HUDEP-2 (cell line): ENCODE results near the gene RRAGD.
"Not testable (repeated sequence)": the region's sequence is repeated elsewhere in the genome, so short reads cannot be mapped to it uniquely, and the experiment has no call there.

Source experiments
- DNase-seq, 76 experiments: peaks; one replicate each; lab custom pipeline; 2025; ENCODE audit not compliant: unreplicated experiment in 76 of 76; lab: John Stamatoyannopoulos, UW

The RRAGD gene

DNA sequence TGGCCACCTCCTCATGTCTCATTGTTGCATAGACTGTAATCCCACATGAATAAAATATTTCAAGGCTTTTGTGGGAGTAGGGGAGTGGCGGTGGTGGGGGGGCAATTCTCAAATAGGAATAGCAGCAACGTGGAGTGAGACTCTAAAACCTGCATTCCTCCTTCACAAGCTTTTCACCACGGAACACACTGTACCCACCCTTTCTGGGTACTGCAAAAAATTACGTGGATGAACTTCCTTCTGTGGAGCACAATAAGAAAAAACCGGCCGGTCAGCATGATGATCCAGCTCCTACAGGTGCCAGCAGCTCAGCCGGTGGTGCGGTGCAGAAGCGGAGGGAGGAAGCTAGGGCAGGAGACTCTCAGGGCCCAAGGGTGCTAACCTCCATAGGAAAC, 930 bp upstream of the RRAGD start:
- DNase-seq: no peak

DNA sequence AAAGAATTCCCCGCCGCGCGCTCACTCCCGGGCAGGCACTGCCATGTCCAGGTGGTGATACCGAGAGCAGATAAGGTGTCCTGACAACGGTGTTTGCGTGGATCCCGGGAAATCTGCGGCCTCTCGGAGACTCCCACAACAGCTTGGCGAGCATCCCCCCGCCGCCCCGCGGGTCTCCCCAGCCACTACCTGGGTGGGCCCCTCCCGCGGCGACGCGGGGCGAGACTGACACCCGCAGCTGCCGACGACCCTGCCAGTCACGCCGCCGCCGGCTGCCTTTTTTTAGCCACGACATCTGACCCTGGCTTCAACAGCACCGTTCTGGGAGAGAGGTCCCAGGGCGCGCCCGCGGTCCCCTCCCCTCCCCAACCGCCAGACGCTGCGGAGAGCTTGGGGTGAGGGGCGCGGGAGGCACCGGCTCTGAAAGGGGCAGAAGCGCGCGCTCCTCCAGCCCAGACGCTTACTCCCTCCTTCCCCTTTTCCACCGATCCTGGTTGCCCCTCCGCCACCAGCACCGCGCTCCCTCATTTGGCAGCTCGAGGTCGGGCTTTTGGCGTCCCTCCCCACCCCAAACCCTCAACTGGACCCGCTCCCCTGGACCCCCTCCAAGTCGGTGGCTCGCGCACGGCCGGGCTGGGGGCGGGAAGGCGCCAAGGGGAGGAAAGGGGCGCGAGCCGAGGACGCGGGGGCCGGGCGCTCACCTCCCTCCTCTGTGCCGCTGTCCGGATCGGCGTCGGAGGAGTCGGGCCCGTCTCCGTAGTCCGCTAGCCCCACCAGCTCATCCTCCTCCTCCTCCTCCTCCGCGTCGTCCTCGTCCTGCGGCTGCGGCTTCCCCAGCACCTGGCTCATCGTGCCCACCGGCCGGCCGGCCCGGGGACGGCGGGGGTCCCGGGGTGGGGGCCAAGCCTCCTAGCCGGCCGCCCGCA, 665 bp downstream of the RRAGD start:
- peak in 3 of 76 experiments; percentile 6 to 16 (median 12) for DNase-seq

DNA sequence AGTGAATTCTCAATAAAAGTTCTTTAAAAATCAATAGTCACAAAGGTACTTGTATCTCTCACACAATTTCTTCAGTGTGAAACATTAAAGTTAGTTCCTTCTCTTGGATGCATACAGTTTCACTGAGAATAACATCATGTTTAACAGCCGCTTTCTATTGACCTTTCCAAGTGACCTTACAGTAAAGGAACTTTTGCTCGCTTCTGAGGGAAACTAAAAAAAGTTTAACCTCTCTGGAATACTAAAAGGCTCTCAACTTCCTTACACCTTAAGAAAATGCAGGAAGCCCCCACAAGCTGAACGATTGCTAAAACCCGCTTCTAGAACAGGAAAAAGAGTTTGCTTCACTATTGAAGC, 1.3 kb downstream of the RRAGD start:
- DNase-seq: no peak

DNA sequence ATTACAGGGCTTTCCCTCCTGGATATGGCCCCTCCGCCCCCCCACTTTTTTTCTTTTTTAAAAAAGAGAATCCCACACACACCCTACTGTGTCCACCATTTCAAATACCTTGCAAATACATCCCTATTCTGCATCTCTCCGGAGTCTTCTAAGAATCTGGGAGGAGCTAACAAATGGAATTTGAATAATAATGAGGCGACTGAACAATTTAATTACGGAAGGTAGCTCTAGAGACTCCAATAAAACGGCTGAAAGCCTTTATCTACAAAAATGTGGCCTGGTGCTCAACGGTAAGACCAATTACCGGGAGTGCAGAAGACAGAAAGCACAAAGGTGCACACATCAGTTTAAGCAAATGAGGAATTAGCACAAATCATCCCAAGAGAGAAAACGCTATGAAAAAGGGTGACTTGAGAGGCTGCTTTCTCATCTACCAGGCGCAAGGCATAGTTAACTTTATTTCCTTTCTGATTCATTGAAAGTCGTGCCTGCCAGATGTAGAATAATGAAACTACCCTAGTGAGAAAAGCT, 1.8 kb downstream of the RRAGD start:
- no peak for DNase-seq

DNA sequence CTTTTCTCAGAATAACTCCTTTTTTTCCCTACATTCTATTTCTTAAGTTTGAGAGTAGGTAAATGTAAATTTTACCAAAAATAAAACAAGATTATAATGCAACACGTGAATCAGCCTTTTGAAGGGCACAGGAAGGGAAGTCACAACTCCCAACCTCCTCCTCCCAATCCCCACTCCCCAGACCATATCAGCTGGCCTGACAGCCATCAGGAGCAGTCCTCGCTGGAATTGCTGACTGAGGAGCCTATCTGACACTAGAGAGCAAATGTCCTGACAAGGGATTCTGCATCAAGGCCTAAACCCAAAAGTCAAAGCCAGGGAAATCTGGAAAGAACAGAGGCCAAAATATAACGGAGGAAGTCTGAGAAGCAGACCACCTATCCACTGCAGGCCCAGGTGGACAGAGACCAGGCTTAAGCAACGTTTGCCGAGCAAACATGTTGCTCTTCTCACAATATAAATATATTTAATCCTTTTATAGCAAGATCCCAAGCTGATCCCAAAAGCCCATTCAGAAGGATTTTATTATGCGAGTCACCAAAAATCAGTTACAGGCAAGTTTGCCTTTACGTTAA, 2.5 kb downstream of the RRAGD start:
- no peak for DNase-seq

DNA sequence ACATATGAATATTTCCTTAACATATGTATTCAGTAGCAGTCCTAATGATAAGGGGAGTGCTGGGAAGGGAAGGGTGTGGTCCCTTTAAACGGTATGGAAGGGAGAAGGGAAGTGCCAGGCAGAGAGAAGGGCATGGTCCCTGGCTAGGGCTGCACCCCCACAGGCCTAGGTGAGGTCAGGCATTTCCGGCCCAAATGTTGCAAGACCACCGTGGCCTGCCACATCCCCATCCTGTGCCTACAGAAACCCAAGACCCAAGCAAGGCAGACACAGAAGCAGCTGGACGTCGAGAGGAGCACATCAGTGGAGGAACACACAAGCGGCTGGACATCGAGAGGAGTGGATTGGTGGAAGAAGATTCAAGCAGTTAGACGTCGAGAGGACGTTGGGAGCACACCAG, 5.9 kb downstream of the RRAGD start:
- DNase-seq: no peak

DNA sequence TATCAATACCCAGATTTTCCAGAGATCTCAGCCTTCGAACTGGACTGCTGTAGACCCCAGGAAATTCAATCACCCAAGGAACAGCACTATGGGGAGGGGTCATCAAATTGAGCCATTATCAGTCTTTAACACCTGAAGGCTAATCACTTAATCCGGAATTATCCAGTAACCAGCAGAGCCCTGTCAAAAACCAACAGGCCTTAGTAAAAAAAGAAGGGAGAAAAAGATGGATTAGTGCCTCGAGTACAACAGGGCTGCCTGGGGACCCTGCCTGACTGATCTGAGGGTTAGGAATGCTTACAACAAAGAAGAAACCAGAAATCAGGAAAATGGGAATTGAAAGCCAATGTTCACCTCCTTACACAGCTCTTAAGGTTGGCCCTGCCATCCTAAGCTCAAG, 7.6 kb downstream of the RRAGD start:
- DNase-seq: no peak

DNA sequence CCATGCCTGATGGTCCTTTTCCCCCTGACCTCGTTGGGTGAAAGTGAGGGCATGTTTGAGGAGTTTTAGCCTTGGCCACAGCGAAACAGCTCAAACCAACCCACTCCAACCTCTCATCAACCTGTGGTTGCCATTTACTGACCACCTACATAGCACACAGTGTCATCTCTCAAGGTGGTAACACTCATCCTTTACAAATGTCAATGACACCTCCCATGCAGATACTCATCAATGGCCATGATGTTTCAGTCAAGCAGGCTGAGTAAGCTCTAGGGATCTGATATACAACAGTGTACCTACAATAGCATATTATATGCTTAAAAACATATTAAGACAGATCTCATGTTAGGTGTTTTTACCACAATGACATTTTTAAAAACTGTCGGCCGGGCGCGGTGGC, 9.3 kb downstream of the RRAGD start:
- DNase-seq: no peak

DNA sequence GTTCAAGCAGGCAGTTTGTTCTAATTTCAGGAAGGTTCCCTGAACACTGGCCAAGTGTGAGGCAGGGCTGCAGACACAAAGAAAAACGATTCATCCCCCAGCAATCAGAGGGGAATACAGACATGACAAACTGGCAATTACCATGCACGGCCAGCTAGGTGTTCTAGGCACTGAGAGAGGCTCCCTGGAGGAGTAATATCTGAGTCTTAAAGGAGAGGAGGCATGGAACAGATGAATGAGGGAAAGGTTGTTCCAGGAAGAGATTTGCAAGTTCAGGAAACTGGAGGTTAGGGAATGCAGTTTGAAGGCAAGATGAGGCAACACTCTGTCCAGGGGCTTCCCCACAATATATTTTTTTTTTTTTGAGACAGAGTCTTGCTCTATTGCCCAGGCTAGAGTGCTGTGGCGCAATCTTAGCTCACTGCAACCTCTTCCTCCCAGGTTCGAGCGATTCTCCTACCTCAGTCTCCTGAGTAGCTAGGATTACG, 11.1 kb downstream of the RRAGD start:
- no peak for DNase-seq

DNA sequence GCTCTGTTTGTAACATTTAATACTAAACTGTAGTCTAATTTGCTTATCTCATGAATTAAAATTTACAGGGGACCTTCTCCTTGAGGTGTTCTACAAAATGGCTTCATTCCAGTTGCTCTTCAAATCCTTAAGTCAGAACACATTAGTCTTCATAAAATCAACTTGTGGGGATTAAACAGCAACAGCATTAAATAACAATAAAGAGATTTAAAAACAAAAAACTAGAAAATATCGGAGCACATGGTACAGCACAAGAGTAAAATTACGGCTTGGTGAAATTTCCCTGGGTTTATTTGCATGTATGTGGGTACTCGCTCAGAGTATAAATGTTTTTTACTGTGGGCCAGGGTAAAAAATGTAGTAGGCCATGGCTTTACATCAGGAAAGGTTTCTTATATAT, 12.0 kb downstream of the RRAGD start:
- DNase-seq: no peak

DNA sequence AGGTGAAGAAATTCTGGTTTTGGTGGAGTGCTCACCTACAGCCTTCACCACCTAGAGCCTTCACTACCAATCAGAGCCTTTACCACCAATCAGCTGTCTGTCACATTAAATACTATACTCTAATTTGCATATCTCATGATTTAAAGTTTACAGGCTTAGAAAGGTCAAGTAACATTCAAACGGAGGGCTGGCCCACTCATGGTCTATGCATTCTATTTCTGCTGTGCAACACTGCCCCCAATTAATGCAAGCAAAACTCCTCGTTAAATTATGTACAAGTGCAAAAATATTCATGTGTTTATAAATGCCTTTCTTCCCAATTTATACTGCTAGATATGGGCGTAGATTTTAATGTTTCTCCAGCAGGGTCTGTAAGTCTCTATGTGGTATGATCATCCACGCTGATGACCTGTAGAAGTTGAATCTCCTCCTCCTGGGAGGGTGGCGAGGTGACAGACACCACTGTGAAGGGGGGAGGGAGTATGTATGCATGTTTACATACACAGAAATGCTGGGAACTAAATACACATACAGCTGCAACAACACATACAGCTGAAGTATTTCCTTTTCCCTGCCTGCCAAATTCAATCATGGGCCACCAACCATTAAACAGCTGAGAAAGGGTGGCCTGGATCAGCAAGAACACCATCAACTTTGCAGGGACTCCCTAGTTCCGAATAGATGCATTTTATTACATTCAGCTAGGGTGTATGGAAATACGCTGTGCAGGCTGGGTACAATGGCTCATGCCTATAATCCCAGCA, 13.1 kb downstream of the RRAGD start:
- DNase-seq: no peak

DNA sequence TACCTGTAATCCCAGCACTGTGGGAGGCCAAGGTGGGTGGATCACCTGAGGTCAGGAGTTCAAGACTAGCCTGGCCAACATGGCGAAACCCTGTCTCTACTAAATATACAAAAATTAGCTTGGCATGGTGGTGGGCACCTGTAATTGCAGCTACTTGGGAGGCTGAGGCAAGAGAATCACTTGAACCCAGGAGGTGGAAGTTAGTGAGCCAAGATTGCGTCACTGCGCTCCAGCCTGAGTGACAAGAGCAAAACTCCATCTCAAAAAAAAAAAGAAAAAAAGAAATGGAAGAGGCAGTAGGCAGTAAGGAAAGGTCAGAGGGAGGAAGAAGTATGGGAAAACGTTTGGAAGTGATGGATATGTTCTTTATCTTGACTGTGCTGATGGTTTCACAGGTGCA, 14.2 kb downstream of the RRAGD start:
- DNase-seq: not testable (repeated sequence)

DNA sequence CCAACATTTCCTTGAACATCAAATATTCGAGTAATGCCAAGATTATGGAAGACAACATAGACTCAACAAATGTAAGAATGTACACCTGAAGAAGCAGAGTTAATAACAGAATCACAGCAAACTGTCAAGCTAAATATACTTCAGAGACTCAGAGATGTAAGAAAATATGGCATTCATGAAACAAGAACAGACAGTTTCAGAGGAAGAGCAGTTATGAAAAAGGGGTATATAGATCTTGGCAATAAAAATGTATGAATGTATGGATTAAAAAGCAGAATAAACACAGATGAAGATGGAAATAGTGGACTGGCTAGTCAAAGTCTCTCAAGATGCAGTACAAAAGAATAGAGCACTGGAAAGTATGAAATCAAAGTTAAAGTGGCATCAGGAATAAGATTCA, 18.4 kb downstream of the RRAGD start:
- DNase-seq: no peak

DNA sequence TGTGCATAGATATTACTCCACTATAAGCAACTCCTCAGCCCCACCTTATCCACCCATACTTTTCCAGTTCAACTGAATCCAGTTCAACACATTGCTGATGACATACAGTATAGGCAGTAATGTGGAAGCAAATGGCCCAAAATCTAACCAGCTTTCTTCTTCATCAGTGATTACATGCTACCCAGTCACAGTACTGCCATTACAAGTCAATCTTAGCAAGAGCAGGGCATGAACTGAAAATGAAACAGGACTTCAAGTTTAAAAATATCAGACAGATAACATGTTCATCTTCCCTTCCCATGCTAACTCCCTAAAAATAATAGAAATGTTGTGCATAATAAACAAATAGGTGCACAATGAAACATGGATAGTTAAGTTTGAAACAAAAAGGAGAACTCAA, 19.2 kb downstream of the RRAGD start:
- DNase-seq: no peak

DNA sequence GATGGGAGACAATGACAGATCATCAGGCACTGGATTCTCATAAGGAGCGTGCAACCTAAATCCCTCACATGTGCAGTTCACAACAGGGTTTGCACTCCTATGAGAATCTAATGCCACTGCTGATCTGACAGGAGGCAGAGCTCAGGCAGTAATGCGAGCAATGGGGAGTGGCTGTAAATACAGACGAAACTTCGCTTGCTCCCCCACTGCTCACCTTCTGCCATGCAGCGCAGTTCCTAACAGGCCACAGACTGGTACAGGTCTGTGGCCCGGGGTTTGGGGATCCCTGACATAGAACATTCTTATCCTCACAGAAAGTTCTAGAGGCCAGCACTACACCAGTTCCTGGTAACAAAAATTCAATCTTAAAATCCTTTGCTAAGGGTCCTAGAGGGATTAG, 23.2 kb downstream of the RRAGD start:
- DNase-seq: no peak

DNA sequence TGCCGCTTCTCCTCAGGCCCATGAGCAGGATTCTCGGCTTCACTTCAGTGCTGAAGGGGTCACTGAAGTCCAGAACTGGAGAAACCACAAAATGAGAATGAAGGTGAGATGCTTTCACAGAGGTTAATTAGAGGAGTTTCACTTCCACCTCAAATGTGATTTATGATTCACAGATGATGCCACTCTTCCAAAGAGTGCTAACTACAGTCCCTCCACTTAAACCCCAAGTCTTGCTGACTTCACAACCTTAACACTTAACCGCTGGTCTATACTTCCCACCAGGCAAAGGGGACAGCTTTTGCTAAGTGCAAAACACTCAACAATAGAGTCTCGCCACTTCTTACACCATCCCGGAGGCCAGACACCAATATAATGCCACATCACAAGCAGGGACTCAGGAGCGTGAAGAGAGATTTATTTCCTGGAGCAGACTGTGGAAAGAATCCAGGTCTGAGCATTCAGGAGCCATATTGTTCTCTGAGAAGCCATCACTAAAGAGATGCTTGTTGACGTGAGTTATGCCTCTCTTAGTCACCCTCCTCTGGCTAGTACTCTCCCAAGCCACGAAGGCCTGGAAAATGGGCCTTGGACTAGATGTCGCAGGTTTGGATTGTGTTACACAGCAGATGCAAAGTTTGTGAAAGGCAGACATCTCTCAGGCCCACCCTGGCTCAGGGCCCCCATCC, 24.4 kb downstream of the RRAGD start:
- DNase-seq: no peak

DNA sequence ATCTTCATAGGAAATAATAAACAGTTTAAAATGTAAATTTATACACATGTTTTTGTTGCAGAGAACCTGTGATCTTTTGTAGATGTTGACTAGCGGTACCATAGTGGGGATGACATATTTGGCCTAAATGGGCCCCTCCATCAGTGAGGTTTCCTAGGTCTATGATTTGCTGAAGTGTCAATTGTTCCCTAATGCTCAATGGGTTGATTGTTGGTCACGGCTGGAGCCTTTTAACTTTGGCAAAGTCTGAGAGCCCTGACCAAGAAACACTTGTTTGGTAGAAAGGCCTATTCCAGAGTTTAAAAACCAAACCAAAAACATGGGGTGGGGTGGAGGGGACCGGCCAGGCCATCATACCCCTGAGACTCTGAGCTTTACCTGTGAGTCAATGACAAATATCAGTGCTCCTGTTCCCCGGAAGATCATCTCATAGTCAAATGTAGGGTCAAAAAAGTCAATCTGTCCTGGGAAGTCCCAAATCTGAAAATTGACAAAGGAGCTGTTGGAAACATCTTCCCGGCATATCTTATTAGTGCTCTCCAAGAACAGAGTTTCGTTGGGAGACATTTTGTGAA, 25.1 kb downstream of the RRAGD start:
- DNase-seq: no peak

DNA sequence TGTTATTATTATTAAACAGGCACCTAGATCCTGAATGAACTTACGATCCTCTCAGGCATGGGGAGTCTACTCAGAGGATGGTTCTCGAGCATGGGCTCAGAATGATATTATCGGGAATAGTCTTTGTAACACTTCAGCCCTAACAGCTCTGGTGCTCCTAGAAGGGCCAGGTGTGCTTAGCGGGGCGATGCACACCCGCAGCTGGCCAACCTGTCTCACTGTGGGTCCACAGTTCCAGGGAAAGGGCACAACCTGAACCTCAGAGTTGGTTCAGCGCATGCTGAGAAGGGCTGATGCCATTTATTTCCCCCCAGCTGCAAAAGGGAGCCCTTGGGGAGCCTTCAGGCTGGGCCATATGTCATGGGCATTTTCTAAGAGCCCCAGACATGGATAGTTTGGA, 26.2 kb downstream of the RRAGD start:
- no peak for DNase-seq

DNA sequence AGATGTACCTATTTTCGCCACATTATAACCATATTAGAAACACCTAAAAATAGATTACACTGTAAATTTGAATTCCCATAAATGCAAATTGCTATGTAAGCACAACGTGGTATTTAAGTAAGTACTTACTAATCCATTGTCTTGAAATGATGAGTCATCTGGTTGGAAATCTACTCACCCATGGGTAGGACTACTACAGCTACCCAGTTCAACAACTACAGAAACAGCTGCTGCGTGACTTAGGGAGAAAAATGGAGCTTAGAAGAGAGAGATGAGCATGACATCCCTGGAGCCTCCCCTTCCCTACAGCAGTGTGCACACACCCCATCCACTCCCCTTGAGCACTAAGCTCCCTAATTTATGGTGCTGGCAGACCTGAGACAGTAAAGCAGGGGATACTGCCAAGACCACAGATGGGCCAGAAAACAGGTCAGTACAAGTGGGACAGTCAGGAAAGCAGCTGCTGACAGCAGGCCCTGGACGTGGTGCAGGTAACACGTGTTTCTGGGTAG, 26.9 kb downstream of the RRAGD start:
- no peak for DNase-seq

DNA sequence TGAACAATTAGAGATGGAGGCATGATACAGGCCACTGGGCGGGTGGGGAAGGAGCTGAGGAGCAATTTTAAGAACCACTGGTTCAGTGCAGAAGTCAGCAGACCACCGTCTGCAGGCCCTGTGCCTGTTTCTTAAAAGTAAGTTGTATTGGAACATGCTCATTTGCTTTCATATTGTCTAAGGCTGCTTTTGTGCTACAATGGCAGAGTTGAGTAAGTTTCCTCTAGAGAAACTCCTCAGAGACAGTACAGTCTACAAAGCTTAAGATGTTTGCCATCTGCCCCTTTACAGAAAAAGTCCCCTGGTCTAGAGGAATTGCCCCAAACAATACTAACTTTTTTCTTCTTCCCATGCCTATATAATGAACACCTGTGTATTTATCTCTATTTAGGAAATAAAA, 31.0 kb downstream of the RRAGD start:
- DNase-seq: no peak
